HG03469 (cell line): ENCODE data around the gene CACNA2D1.

Source experiments
- ATAC-seq: cut with Tn5 transposase; IDR thresholded peaks from one replicate; pipeline ENCODE4 v1.9.1; 2021; ENCODE audit warnings: mild to moderate bottlenecking, moderate library complexity, moderate number of reproducible peaks; ENCODE audit not compliant: unreplicated experiment

The CACNA2D1 gene

DNA sequence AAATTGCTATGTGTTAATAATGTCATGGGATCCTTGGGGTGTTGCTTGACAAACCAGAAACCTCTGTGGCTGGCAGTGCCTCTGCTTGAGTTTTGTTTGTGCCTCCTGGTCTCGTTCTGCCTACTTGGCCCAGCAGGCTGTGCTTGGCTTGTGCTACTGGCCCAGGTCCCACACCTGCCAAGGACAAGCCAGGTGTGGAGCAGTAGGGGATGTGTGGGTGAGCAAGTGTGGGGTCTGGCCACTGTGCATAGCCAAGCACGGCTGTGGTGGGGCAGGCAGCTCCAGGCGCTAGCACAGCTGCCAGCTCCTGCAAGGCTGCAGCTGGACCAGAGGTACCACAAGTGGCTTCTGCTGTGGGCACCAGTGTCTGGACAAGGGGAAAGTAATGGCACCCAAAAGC lies 524.1 kb downstream of the CACNA2D1 start:
- ATAC-seq: no peak

DNA sequence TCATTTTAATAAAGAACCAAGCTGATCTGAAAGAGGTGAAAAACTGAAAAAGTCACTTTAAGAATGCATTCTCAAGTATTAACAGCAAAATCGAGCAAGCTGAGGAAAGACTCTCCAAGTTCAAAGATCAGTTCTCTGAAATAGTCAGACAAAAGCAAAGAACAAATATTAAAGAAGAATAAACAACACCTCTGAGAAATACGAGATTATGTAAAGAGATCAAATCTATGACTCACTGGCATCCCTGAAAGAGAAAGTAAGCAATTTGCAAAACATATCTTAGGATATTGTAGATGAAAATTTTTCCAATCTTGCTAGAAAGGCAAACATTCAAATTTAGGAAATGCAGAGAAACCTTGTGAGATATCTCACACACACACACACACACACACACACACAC lies 535.4 kb downstream of the CACNA2D1 start:
- no peak for ATAC-seq

DNA sequence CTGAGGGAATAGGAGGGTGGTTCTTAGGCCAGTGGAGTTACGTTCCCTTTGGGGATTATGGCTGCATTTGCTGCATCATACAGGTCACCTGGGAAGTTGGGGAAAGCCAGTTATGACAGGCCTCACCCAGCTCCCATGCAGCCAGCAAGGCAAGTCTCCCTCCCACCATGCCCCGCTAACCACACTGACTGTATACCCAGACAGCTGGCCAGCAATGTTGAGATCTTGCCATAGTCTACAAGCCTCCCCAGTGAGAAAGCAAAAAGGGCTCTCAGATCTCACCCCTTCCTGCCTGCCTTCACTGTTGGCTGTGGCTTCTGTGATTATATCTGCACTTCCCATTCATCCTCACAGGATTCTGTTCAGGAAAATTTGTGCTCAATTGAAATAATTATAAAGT lies 540.5 kb downstream of the CACNA2D1 start:
- no peak for ATAC-seq

DNA sequence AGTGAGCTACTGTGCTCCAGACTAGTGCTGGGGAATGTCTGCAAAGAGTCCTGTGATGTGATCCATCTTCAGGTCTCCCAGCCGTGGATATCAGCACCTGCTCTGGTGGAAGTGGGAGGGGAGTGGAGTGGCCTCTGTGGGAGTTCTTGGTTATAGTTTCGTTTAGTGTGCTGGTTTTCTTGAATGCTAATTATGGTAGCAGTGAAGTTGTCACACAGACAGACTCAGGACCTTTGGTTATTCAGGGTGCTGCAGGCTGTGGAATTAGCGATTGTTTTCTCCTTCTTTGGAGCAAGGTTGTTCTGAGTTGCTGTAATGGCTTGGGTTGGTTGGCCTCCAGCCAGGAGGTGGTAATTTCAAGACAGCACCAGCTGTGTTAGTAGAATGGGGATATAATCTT lies 541.0 kb downstream of the CACNA2D1 start:
- ATAC-seq: no peak
